Omental fat pad (tissue), 4 donors: ENCODE measurements around the gene HMOX2. TPM values are rescaled to one million over a fixed set of nuclear protein-coding genes. Genes with fewer than 3 reads are reported as not detected.

Experiments
- ATAC-seq: fragments of 150-250 bp; one replicate; pipeline ENCODE4 v1.9.1; 2016; ENCODE audit warnings: mild to moderate bottlenecking, moderate library complexity; ENCODE audit not compliant: low FRiP score
- DNase-seq: peaks from one replicate; pipeline ENCODE4 v3.0.0-alpha.2; 2019; ENCODE audit warnings: low spot score
- CTCF ChIP-seq, 3 donors: fragments of 450-650 bp; IDR thresholded peaks; one replicate each; pipeline ENCODE4 v1.5.1; 2016 to 2017; ENCODE audit warnings: antibody characterized with exemption in 3 of 3, mild to moderate bottlenecking in 3 of 3, moderate library complexity in 2 of 3
- total RNA-seq, 4 donors: library from RNA; depleted of rRNA; stranded (reverse); fragments of >200 nt; gene quantifications; one replicate each; pipeline ENCODE4 v1.1.0, GENCODE V29; 2016

Gene HMOX2
- total RNA-seq, 4 donors from 2014 or later, result 82.8 to 105 (median 96.5) TPM

- DNase-seq, result no peak
- ATAC-seq, result no peak
- TF ChIP-seq CTCF (IDR thresholded peaks at IDR 0.05), result no peak
Observed at GRCh38 chr16:4510131-4510530, 33.9 kb downstream of the HMOX2 start.

- no peak for TF ChIP-seq CTCF (IDR thresholded peaks at IDR 0.05)
- DNase-seq (no peak), ATAC-seq (no peak)
Observed at GRCh38 chr16:4510747-4511426, 34.7 kb downstream of the HMOX2 start.

DNA sequence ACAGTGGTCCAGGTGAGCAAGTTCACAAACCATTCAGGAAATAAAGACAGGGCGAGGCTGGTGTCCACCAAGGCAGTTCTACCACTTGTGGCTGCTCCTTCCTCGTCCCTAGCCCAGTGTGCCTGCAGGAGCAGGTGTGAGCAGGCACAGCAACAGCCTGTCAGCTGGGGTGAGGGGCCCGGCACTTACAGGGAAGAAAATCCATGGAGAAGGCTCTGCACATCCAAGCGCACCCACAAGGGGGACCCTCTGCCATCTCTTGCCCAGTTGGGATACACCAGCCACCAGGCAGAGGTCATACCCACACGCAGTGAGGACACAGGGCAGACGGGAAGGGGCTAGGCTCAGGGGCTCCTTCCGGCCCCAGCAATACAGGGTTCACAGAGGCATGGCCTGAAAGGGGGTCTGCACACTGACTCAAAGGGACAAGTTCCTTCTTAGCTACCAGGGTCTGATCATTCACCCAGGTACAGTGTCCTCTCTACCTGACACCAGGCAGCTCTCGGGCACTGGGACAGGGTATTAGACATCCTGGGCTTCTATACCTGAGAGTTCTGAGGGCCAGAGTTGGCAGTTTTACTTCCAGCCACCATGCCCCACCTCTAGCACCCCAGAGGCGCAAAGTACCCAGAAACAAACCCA is 35.4 kb downstream of the HMOX2 start:
- ATAC-seq, result no peak

GRCh38 chr16:4512473-4512872 is 36.3 kb downstream of the HMOX2 start:
- no peak for DNase-seq
- ATAC-seq, result no peak
- no peak for TF ChIP-seq CTCF (IDR thresholded peaks at IDR 0.05)

More for the DNA sequence above, 35.4 kb downstream of the HMOX2 start:
- no peak for TF ChIP-seq CTCF (IDR thresholded peaks at IDR 0.05)
- DNase-seq, result no peak

- DNase-seq (no peak), ATAC-seq (no peak)
Observed at GRCh38 chr16:4513086-4513860, 37.1 kb downstream of the HMOX2 start.

DNA sequence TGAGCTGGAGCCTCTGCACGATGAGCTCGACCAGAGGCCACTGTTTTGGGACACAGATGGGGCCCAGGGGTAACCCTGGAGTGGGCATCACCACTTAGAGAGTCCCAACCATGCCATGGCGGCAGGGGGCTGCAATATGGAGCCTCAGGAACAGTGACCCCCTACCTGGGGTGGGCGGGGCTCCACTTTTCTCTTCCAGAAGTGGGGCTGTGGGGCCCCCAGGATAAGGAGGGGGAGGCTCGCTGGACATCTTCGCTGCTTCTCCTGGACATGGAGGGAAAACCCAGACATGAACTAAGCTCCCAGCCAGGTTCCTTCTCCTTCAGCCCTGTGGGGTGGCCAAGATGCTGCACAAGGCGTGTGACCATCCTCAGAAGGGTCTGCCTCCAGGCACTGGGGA is 37.7 kb downstream of the HMOX2 start:
- ATAC-seq (no peak), DNase-seq (no peak)

More at GRCh38 chr16:4513086-4513860, 37.1 kb downstream of the HMOX2 start:
- TF ChIP-seq CTCF (IDR thresholded peaks at IDR 0.05), result no peak

More for the DNA sequence above, 37.7 kb downstream of the HMOX2 start:
- TF ChIP-seq CTCF (IDR thresholded peaks at IDR 0.05), result no peak
